Measurements from ENCODE around the gene MIEN1.

MIEN1 gene

GRCh38 chr17:39687546-39688474 is 42.5 kb downstream of the MIEN1 start, which contains the start of gene PGAP3:
Gene PGAP3 (minus strand): TSS chr17:39688057. CDS start chr17:39688014, 43 bp downstream.
- DNase-seq (ENCODE audit: low read depth), result peak; percentile 87
- peak within 1 kb of the TSS; percentile 85 for H3K4me3 ChIP-seq (ENCODE audit: low read length)
- TF ChIP-seq, protein P1, sequence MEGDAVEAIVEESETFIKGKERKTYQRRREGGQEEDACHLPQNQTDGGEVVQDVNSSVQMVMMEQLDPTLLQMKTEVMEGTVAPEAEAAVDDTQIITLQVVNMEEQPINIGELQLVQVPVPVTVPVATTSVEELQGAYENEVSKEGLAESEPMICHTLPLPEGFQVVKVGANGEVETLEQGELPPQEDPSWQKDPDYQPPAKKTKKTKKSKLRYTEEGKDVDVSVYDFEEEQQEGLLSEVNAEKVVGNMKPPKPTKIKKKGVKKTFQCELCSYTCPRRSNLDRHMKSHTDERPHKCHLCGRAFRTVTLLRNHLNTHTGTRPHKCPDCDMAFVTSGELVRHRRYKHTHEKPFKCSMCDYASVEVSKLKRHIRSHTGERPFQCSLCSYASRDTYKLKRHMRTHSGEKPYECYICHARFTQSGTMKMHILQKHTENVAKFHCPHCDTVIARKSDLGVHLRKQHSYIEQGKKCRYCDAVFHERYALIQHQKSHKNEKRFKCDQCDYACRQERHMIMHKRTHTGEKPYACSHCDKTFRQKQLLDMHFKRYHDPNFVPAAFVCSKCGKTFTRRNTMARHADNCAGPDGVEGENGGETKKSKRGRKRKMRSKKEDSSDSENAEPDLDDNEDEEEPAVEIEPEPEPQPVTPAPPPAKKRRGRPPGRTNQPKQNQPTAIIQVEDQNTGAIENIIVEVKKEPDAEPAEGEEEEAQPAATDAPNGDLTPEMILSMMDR (conservative IDR thresholded peaks at IDR 0.05; ENCODE audit: low read length), result no peak

DNA sequence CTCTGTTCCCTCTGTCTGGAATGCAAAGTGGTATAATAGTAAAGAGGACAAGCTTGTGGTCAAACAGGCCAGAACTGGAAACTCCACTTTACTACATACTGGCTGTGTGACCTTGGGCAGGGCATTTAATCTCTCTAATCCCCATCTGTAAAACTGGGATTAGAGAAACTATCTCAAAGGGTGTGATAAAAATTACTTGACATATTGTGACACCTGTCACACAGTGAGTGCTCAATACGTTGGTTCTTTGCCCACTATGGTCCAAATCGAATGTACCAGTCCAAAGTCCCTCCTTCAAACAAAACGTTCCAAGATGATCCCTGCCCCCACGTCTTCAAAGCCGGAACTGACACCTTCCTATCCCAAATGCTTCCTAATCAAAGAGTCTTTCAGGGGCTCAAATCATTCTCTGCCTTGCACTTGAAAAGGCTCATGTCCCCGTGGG is 43.2 kb downstream of the MIEN1 start:
- DNase-seq (ENCODE audit: low read depth), result no peak
- H3K4me3 ChIP-seq (ENCODE audit: low read length), result peak overlapping the region; percentile 85
- TF ChIP-seq, protein P1 (conservative IDR thresholded peaks at IDR 0.05; ENCODE audit: low read length), result no peak

DNA sequence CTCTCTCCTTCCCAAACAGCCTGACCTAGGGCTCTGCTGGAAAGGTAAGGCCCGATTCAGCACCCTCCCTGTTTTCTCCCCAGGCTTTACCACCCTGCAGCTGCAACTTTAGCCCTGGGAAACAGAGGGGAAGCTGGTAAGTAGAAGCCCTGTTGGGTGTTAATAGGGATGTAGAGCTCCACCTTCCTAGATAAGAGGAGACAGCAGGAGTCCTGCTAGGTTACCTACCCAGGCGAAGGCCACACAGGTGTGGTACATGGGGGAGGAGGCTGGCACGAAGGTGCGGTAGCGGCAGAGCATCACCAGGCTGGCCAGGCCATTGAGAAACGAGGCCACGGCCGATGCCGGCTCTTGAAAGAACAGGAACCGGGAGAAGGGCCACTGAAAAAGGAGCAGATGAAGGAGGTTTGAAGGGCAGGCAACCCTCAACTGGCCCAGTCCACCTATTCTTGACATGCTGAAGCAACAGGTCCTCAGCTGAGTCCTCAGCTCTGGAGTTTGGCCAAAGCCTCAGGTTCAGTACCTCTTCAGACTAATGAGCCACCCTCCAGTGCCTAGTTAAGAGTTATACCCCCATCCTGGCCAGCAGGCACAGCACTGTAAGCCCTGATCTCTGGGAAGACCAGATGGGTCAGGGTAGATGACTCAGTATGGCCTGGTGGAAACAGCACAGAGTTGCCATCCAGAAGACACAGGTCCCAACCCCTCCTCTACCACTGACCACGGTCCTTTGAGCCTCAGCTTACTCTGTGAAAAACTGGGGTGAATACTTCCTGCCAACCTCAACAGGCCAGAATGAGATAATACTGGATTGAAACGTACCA is 45.8 kb downstream of the MIEN1 start:
- DNase-seq (ENCODE audit: low read depth), result no peak
- no peak overlapping the region for H3K4me3 ChIP-seq (ENCODE audit: low read length)
- TF ChIP-seq, protein P1 (conservative IDR thresholded peaks at IDR 0.05; ENCODE audit: low read length), result no peak

DNA sequence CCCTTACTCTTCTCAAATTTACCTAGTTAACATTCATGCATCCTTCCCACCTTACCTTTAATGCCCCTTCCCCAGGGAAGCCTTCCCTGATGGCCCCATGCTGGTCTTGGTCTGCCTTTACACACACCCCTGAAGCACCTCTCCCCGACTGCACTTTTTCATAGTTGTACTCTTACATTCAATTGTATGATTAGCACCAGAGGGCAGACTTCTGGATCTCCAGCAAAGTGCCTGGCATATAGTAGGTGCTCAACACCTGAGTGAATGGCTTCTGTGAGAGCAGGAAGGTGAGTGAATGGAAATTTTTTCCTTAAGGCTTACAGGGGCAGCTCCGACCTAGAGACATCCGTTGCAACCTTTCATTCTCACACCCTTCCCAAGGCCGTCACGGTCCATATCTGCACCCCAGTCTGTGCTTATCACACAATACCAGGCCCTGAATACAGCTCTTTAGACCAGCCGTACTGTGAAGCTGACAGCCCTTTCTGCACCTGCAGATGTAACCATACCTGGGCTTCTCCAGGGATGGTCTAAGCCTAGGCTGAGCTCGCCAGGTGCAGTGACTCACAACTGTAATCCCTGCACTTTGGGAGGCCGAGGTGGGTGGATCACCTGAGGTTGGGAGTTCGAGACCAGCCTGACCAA is 46.9 kb downstream of the MIEN1 start:
- no peak for DNase-seq (ENCODE audit: low read depth)
- TF ChIP-seq, protein P1 (conservative IDR thresholded peaks at IDR 0.05; ENCODE audit: low read length), result no peak
- H3K4me3 ChIP-seq (ENCODE audit: low read length), result no peak overlapping the region

- no peak overlapping the region for H3K4me3 ChIP-seq (ENCODE audit: low read length)
- no peak for DNase-seq (ENCODE audit: low read depth)
- TF ChIP-seq, protein P1 (conservative IDR thresholded peaks at IDR 0.05; ENCODE audit: low read length), result no peak
These were observed 50.7 kb downstream of the MIEN1 start for GRCh38 chr17:39679521-39680192.

All from AG10803 (cell line).